ES-I3 (cell line): ENCODE results near the gene CRACR2B.

Experiments used
- H3K36me3 ChIP-seq: 2 replicates; pipeline ENCODE4 v1.6.1; 2013; ENCODE audit warnings: mild to moderate bottlenecking, low read length, control low read depth, moderate library complexity; ENCODE audit not compliant: insufficient read depth
- H3K4me1 ChIP-seq: 2 replicates; pipeline ENCODE4 v1.6.1; 2013; ENCODE audit warnings: mild to moderate bottlenecking, control low read depth, low read length; ENCODE audit not compliant: insufficient read depth
- H3K9ac ChIP-seq: 2 replicates; pipeline ENCODE4 v1.6.1; 2013; ENCODE audit warnings: low read depth, mild to moderate bottlenecking, low read length, moderate library complexity
- H3K9me3 ChIP-seq: 2 replicates; pipeline ENCODE4 v1.6.1; 2013; ENCODE audit warnings: mild to moderate bottlenecking, low read length, moderate library complexity; ENCODE audit not compliant: control insufficient read depth, insufficient read depth

The CRACR2B gene

GRCh38 chr11:825366-826226 is 2.1 kb upstream of the CRACR2B start:
- H3K36me3 ChIP-seq: no peaks in the 10 kb centered on the region
- H3K4me1 ChIP-seq: peaks cover 11% of the 10 kb centered on the region
- H3K9ac ChIP-seq: no peak overlapping the region
- no peaks in the 10 kb centered on the region for H3K9me3 ChIP-seq

GRCh38 chr11:826227-826621 is 1.5 kb upstream of the CRACR2B start:
- H3K36me3 ChIP-seq: no peaks in the 10 kb centered on the region
- H3K9ac ChIP-seq: no peak overlapping the region; the same call in 1 of the 2 replicates
- peaks cover 12% of the 10 kb centered on the region for H3K4me1 ChIP-seq
- H3K9me3 ChIP-seq: no peaks in the 10 kb centered on the region

- peaks cover 18% of the 10 kb centered on the region for H3K4me1 ChIP-seq
Measured at GRCh38 chr11:826836-827145, 928 bp upstream of the CRACR2B start.

GRCh38 chr11:827146-827896 is 398 bp upstream of the CRACR2B start:
- Histone ChIP-seq H3K9me3 (no peaks in the 10 kb centered on the region), H3K36me3 (no peaks in the 10 kb centered on the region), H3K4me1 (peaks cover 22% of the 10 kb centered on the region), H3K9ac (peak overlapping the region; percentile 70)

More at GRCh38 chr11:826836-827145, 928 bp upstream of the CRACR2B start:
- Histone ChIP-seq H3K9ac (peak overlapping the region; percentile 70), H3K36me3 (no peaks in the 10 kb centered on the region), H3K9me3 (no peaks in the 10 kb centered on the region)

GRCh38 chr11:828506-829175 is 922 bp downstream of the CRACR2B start:
- Histone ChIP-seq H3K36me3 (no peaks in the 10 kb centered on the region), H3K4me1 (peaks cover 22% of the 10 kb centered on the region), H3K9ac (peak overlapping the region; percentile 53; the same call in 1 of the 2 replicates), H3K9me3 (no peaks in the 10 kb centered on the region)

- H3K9ac ChIP-seq: peak overlapping the region; percentile 53
- H3K4me1 ChIP-seq: peaks cover 22% of the 10 kb centered on the region
- no peaks in the 10 kb centered on the region for H3K9me3 ChIP-seq
- H3K36me3 ChIP-seq: no peaks in the 10 kb centered on the region
Measured at GRCh38 chr11:829176-829846, 1.6 kb downstream of the CRACR2B start.

- Histone ChIP-seq H3K36me3 (no peaks in the 10 kb centered on the region), H3K9me3 (no peaks in the 10 kb centered on the region), H3K9ac (peak overlapping the region; percentile 53; the same call in 1 of the 2 replicates), H3K4me1 (peaks cover 22% of the 10 kb centered on the region)
Measured at GRCh38 chr11:829847-830294, 2.2 kb downstream of the CRACR2B start.

- Histone ChIP-seq H3K4me1 (peaks cover 22% of the 10 kb centered on the region), H3K36me3 (no peaks in the 10 kb centered on the region), H3K9me3 (no peaks in the 10 kb centered on the region), H3K9ac (peak overlapping the region; percentile 53; the same call in 1 of the 2 replicates)
Measured at GRCh38 chr11:830295-831117, 2.8 kb downstream of the CRACR2B start.

- peak overlapping the region; percentile 53; the same call in 1 of the 2 replicates for H3K9ac ChIP-seq
- no peaks in the 10 kb centered on the region for H3K36me3 ChIP-seq
- H3K4me1 ChIP-seq: peaks cover 22% of the 10 kb centered on the region
- no peaks in the 10 kb centered on the region for H3K9me3 ChIP-seq
Measured at GRCh38 chr11:831118-831864, 3.6 kb downstream of the CRACR2B start.

- Histone ChIP-seq H3K9ac (peak overlapping the region; percentile 38), H3K9me3 (no peaks in the 10 kb centered on the region), H3K36me3 (no peaks in the 10 kb centered on the region), H3K4me1 (peaks cover 22% of the 10 kb centered on the region)
Measured at GRCh38 chr11:831961-832528, 4.3 kb downstream of the CRACR2B start.

GRCh38 chr11:832529-833113 is 4.9 kb downstream of the CRACR2B start, which contains the start of gene CD151:
Gene CD151, plus strand, starts transcription at chr11:832952. Its CDS starts 3,118 bp downstream, at chr11:836070.
- 0 out of 2 replicates have a peak, but pooled peaks cover under 1% of the 10 kb centered on the region for H3K36me3 ChIP-seq
- peaks cover 22% of the 10 kb centered on the region for H3K4me1 ChIP-seq
- H3K9ac ChIP-seq: peak within 1 kb of the TSS; percentile 79
- no peaks in the 10 kb centered on the region for H3K9me3 ChIP-seq

- H3K9me3 ChIP-seq: no peaks in the 10 kb centered on the region
- H3K4me1 ChIP-seq: peaks cover 17% of the 10 kb centered on the region; the same call in 1 of the 2 replicates
- H3K9ac ChIP-seq: peak overlapping the region; percentile 79
- 0 out of 2 replicates have a peak, but pooled peaks cover 5% of the 10 kb centered on the region for H3K36me3 ChIP-seq
Measured at GRCh38 chr11:833114-833791, 5.5 kb downstream of the CRACR2B start.
